Measurements from ENCODE around the gene HNRNPA3.
"Not testable (repeated sequence)": the region's sequence is repeated elsewhere in the genome, so short reads cannot be mapped to it uniquely, and the experiment has no call there.

Gene HNRNPA3

GRCh38 chr2:177234267-177234666 is 21.7 kb downstream of the HNRNPA3 start:
- DNase-seq, result no peak

GRCh38 chr2:177235855-177236437 is 23.4 kb downstream of the HNRNPA3 start:
- DNase-seq, result no peak

- no peak for DNase-seq
Measured at GRCh38 chr2:177237932-177238331, 25.3 kb downstream of the HNRNPA3 start.

GRCh38 chr2:177239053-177239452 is 26.5 kb downstream of the HNRNPA3 start:
- DNase-seq, result no peak

GRCh38 chr2:177239932-177240630 is 27.5 kb downstream of the HNRNPA3 start:
- DNase-seq, result peak in 1 of 6 experiments; percentile 27

GRCh38 chr2:177241711-177242120 is 29.1 kb downstream of the HNRNPA3 start:
- no peak for DNase-seq

- DNase-seq, result no peak
Measured at GRCh38 chr2:177242121-177242987, 29.8 kb downstream of the HNRNPA3 start.

GRCh38 chr2:177243073-177243472 is 30.5 kb downstream of the HNRNPA3 start:
- DNase-seq, result no peak

- no peak for DNase-seq
Measured at GRCh38 chr2:177243476-177243875, 30.9 kb downstream of the HNRNPA3 start.

- no peak for DNase-seq
Measured at GRCh38 chr2:177244244-177244771, 31.7 kb downstream of the HNRNPA3 start.

- DNase-seq, result no peak
Measured at GRCh38 chr2:177245010-177245422, 32.4 kb downstream of the HNRNPA3 start.

GRCh38 chr2:177246000-177246399 is 33.4 kb downstream of the HNRNPA3 start:
- DNase-seq, result no peak

GRCh38 chr2:177246523-177247030 is 34.0 kb downstream of the HNRNPA3 start:
- not testable (repeated sequence) for DNase-seq

GRCh38 chr2:177247693-177248262 is 35.2 kb downstream of the HNRNPA3 start:
- no peak for DNase-seq

- no peak for DNase-seq
Measured at GRCh38 chr2:177249038-177249437, 36.4 kb downstream of the HNRNPA3 start.

- DNase-seq, result no peak
Measured at GRCh38 chr2:177250461-177250860, 37.9 kb downstream of the HNRNPA3 start.

GRCh38 chr2:177251165-177251542 is 38.6 kb downstream of the HNRNPA3 start:
- no peak for DNase-seq

GRCh38 chr2:177252808-177253531 is 40.4 kb downstream of the HNRNPA3 start:
- no peak for DNase-seq

GRCh38 chr2:177253704-177254103 is 41.1 kb downstream of the HNRNPA3 start:
- DNase-seq, result no peak

- peak in 1 of 6 experiments; percentile 5 for DNase-seq
Measured at GRCh38 chr2:177254433-177255226, 42.0 kb downstream of the HNRNPA3 start.

- DNase-seq, result no peak
Measured at GRCh38 chr2:177255227-177255601, 42.6 kb downstream of the HNRNPA3 start.

Measured in stimulated activated naive CD4-positive, alpha-beta T cell (primary cell).